Stomach (tissue), 9 donors: Measurements from ENCODE around the gene OLFML1. TPM values are rescaled to one million over a fixed set of nuclear protein-coding genes. Genes with fewer than 3 reads are reported as not detected.
A peak's percentile ranks its signal among the peaks of the same experiment; 100 is the strongest.

ENCODE experiments used
- DNase-seq, 2 donors: peaks; one replicate each; pipeline versions ENCODE4 v3.0.0 to v3.0.0-alpha.2; 2013 to 2019
- H3K27ac ChIP-seq, 5 donors: fragments of 200-600 bp in 4 of 5; sonication (generic) in 4 of 5; one replicate each; pipeline ENCODE4 v1.5.1; 2013 to 2019; ENCODE audit warnings: mild to moderate bottlenecking in 1 of 5, moderate library complexity in 1 of 5
- H3K27me3 ChIP-seq, 3 donors: fragments of 200-600 bp; sonication (generic); one replicate each; pipeline ENCODE4 v1.5.1; 2017 to 2019; ENCODE audit warnings: mixed run types in 1 of 3
- H3K36me3 ChIP-seq, 4 donors: fragments of 200-600 bp; sonication (generic); 1 replicate in 3 of 4; 2 replicates in 1 of 4; pipeline ENCODE4 v1.5.1; 2016 to 2019
- H3K4me1 ChIP-seq, 4 donors: fragments of 200-600 bp; sonication (generic); one replicate each; pipeline ENCODE4 v1.5.1; 2016 to 2019
- H3K4me3 ChIP-seq, 4 donors: fragments of 200-600 bp; sonication (generic) in 3 of 4; one replicate each; pipeline ENCODE4 v1.5.1; 2016 to 2019; ENCODE audit warnings: mild to moderate bottlenecking in 1 of 4
- H3K9me3 ChIP-seq, 4 donors: fragments of 200-600 bp; sonication (generic); one replicate each; pipeline ENCODE4 v1.5.1; 2016 to 2019
- EP300 ChIP-seq: sonication (generic); formaldehyde crosslinking; IDR thresholded peaks from one replicate; pipeline ENCODE4 v1.6.1; 2017; ENCODE audit warnings: antibody characterized with exemption
- POLR2A ChIP-seq, 4 donors: fragments of 450-650 bp; IDR thresholded peaks; one replicate each; pipeline ENCODE4 v1.6.1; 2016; ENCODE audit warnings: antibody characterized with exemption in 4 of 4, control low read depth in 2 of 4, mild to moderate bottlenecking in 1 of 4, moderate library complexity in 1 of 4
- POLR2AphosphoS5 ChIP-seq, 3 donors: sonication (generic); formaldehyde crosslinking; IDR thresholded peaks; one replicate each; pipeline ENCODE4 v1.6.1; 2016; ENCODE audit warnings: antibody characterized with exemption in 3 of 3
- WGBS, 5 donors: extraction: QIAGEN DNeasy Blood & Tissue Kit in 3 of 5; methylation state at CpG; one replicate each; pipeline versions ENCODE4 v1.1.5 to v1.1.7; 2013 to 2018; 5-methylcytosine and 5-hydroxymethylcytosine counted together
- intact Hi-C: fragments of 100-400 bp; cut with DNase I; formaldehyde crosslinking; loops from one replicate; pipeline ENCODE4 v1.15.1; 2023; ENCODE audit warnings: low total_unique reads
- polyA plus RNA-seq, 3 donors: library from polyadenylated mRNA; stranded (reverse); fragments of 200-250 nt; gene quantifications; one replicate each; pipeline ENCODE4 v1.2.3, GENCODE V29; 2013
- total RNA-seq, 5 donors: library from RNA; depleted of rRNA; stranded (reverse); fragments of >200 nt; gene quantifications; one replicate each; pipeline versions ENCODE4 v1.1.0 to v1.2.3, GENCODE V29; 2014 to 2016
- TF ChIP-seq, protein P1 (sequence below), 7 experiments: fragments of 450-650 bp in 4 of 7; fragments of 200-600 bp in 3 of 7; sonication (generic) in 3 of 7; IDR thresholded peaks; one replicate each; pipeline ENCODE4 v1.5.1; 2016 to 2019; ENCODE audit warnings: antibody characterized with exemption in 7 of 7, control low read depth in 2 of 7, mild to moderate bottlenecking in 1 of 7
- donor health status: healthy with polysubstance abuse.
- donor health status: Bipolar disorder and iron deficiency.
- donor health status: healthy.

OLFML1 gene
- total and polyA plus RNA-seq, 8 donors: 0.90 to 14.9 (median 2.6) TPM; not detected in 3

GRCh38 chr11:7552666-7553065 is 67.4 kb downstream of the OLFML1 start:
- WGBS, 5 donors: 67 to 79% (median 77%) methylated on average over 4 of the region's 4 CpGs

GRCh38 chr11:7555052-7555699 is 69.9 kb downstream of the OLFML1 start:
- WGBS, 5 donors: 23 to 52% (median 33%) methylated on average over 7 of the region's 7 CpGs
- Histone ChIP-seq H3K4me1 (peaks cover 6 to 24% (median 14%) of the 10 kb centered on the region in 4 donors), H3K36me3 (no peaks in the 10 kb centered on the region), H3K4me3 (no peak overlapping the region), H3K27ac (peak overlapping the region in 4 of 5 donors; percentile 31 to 66 (median 47)), H3K9me3 (no peaks in the 10 kb centered on the region), H3K27me3 (no peaks in the 10 kb centered on the region)
- TF ChIP-seq EP300 (no peak), POLR2AphosphoS5 (IDR thresholded peaks at IDR 0.05) (peak in 1 of 3 donors; percentile 39)
- peak; percentile 44 to 85 for DNase-seq
- intact Hi-C loops: no loop called here

More at GRCh38 chr11:7552666-7553065, 67.4 kb downstream of the OLFML1 start:
- H3K4me3 ChIP-seq: no peak overlapping the region
- H3K36me3 ChIP-seq: no peaks in the 10 kb centered on the region
- peaks cover 6 to 28% (median 16%) of the 10 kb centered on the region in 4 donors for H3K4me1 ChIP-seq
- H3K27ac ChIP-seq: no peak overlapping the region
- no peaks in the 10 kb centered on the region for H3K27me3 ChIP-seq
- DNase-seq: no peak
- intact Hi-C loops: no loop called here
- TF ChIP-seq EP300 (no peak), POLR2AphosphoS5 (IDR thresholded peaks at IDR 0.05) (no peak), POLR2A (IDR thresholded peaks at IDR 0.05) (no peak)
- TF ChIP-seq, protein P1, sequence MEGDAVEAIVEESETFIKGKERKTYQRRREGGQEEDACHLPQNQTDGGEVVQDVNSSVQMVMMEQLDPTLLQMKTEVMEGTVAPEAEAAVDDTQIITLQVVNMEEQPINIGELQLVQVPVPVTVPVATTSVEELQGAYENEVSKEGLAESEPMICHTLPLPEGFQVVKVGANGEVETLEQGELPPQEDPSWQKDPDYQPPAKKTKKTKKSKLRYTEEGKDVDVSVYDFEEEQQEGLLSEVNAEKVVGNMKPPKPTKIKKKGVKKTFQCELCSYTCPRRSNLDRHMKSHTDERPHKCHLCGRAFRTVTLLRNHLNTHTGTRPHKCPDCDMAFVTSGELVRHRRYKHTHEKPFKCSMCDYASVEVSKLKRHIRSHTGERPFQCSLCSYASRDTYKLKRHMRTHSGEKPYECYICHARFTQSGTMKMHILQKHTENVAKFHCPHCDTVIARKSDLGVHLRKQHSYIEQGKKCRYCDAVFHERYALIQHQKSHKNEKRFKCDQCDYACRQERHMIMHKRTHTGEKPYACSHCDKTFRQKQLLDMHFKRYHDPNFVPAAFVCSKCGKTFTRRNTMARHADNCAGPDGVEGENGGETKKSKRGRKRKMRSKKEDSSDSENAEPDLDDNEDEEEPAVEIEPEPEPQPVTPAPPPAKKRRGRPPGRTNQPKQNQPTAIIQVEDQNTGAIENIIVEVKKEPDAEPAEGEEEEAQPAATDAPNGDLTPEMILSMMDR (IDR thresholded peaks at IDR 0.05): no peak
- H3K9me3 ChIP-seq: no peaks in the 10 kb centered on the region

DNA sequence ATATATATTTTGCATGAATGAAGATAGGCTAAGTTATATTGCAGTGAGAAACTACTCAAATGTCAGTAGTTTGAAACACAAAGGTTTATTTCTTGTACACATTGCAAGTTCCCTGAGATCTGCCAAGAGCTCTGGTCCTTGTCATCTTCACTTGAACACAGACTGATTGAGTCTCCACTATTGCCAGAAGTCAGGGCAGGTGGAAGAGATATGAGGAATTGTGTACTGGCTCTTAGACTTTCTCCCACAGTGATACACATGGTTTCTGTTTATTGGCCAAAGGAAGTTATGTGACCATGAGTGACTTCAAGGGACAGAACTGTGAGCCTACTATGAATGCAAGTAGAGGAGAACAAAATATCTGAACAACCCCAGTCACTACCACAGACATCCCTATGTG is 72.7 kb downstream of the OLFML1 start:
- TF ChIP-seq, protein P1 (IDR thresholded peaks at IDR 0.05): no peak
- no peak for TF ChIP-seq POLR2AphosphoS5 (IDR thresholded peaks at IDR 0.05)
- TF ChIP-seq POLR2A (IDR thresholded peaks at IDR 0.05): no peak
- no peak for TF ChIP-seq EP300
- H3K27ac ChIP-seq: no peak overlapping the region
- intact Hi-C loops: no loop called here

DNA sequence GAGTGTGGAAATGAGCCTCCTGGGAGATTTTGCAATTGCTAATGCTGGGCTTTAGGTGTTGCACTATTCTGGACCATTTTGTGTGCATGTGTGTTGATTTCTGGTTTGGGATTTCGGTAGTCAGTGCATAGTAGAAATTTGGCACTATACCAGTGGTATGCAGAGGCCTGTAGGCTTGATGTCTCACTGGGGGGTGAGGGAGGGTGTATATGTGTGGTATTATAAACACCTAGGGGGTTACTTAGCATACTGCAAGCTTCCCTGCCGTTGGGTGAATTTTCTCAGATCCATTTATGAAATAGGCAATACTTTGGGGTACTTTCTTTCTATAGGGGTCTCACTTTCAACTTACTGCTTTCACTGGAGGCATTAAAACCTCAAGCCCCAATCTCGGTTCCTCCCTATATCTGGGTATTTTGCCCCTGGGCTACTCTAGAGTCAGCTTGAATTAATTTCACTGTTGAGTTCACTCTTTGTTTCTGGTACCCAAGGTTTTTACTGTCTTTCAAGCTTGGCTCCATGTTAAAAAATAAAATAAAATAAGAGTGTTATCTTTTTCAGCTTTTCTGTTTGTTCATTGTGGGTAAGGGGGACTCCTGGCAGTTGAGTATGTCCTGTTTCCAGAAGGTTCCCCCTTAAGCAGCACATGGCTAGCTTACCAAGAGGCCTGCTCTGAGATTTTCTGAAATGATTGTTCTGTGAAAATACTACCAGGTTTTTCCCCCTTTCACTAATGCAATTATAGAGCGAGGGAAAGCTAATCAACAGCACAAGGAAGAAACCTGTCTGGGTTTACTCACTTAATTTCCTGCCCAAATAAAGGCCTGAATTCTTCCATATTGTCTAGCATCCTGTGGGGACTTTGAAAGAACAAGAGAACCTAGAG is 74.3 kb downstream of the OLFML1 start:
- Histone ChIP-seq H3K4me1 (peaks cover under 1 to 16% (median 9%) of the 10 kb centered on the region in 4 donors), H3K27ac (no peak overlapping the region), H3K9me3 (no peaks in the 10 kb centered on the region), H3K4me3 (no peak overlapping the region), H3K36me3 (no peaks in the 10 kb centered on the region), H3K27me3 (no peaks in the 10 kb centered on the region)
- WGBS, 5 donors: 72 to 76% (median 74%) methylated on average over 4 of the region's 4 CpGs
- intact Hi-C loops: loop anchor here (10.0 kb wide), 1 partner anchor 135 kb away; no protein-coding TSS in a partner anchor
- DNase-seq: no peak
- TF ChIP-seq, protein P1 (IDR thresholded peaks at IDR 0.05): no peak
- TF ChIP-seq POLR2A (IDR thresholded peaks at IDR 0.05): no peak
- no peak for TF ChIP-seq POLR2AphosphoS5 (IDR thresholded peaks at IDR 0.05)

More for the DNA sequence above, 72.7 kb downstream of the OLFML1 start:
- Histone ChIP-seq H3K27me3 (no peaks in the 10 kb centered on the region), H3K4me3 (no peak overlapping the region), H3K36me3 (no peaks in the 10 kb centered on the region), H3K4me1 (peaks cover 6 to 24% (median 14%) of the 10 kb centered on the region in 4 donors), H3K9me3 (no peaks in the 10 kb centered on the region)
- DNase-seq: no peak

Other genes starting within 250 kb of the OLFML1 start
- gene SYT9, start 233.6 kb upstream of the OLFML1 start, total RNA-seq: under 1 TPM in 2 of 5 donors, not detected in 3; 0.73 to 0.89 TPM
- gene SYT9, start 233.6 kb upstream of the OLFML1 start, polyA plus RNA-seq: under 1 TPM; 0.10 to 0.31 (median 0.19) TPM
- 100 to 1,000 TPM in 1 of 5 donors, 10 to 100 TPM in 4; 64.3 to 153 (median 92.2) TPM for gene PPFIBP2, start 28.5 kb downstream of the OLFML1 start, total RNA-seq
- 10 to 100 TPM; 28.1 to 75.5 (median 28.1) TPM for gene PPFIBP2, start 28.5 kb downstream of the OLFML1 start, polyA plus RNA-seq
- gene CYB5R2, start 188.0 kb downstream of the OLFML1 start, total RNA-seq: 10 to 100 TPM in 2 of 5 donors, 1 to 10 TPM in 2, not detected in 1; 4.1 to 18.3 (median 11.0) TPM
- 10 to 100 TPM; 10.1 to 15.6 (median 10.3) TPM for gene CYB5R2, start 188.0 kb downstream of the OLFML1 start, polyA plus RNA-seq
- 1 to 10 TPM in 1 of 5 donors, under 1 TPM in 1, not detected in 3; 0.73 to 1.8 TPM for gene OVCH2, start 221.0 kb downstream of the OLFML1 start, total RNA-seq
- gene OVCH2, start 221.0 kb downstream of the OLFML1 start, polyA plus RNA-seq: under 1 TPM in 1 of 3 donors, not detected in 2; 0.10 TPM